ENCODE data around the gene TNFRSF6B. TPM values are rescaled to one million over a fixed set of nuclear protein-coding genes. Genes with fewer than 3 reads are reported as not detected.

The TNFRSF6B gene
- total RNA-seq, 1 donor from 2014 or later: 0.99 TPM

DNA sequence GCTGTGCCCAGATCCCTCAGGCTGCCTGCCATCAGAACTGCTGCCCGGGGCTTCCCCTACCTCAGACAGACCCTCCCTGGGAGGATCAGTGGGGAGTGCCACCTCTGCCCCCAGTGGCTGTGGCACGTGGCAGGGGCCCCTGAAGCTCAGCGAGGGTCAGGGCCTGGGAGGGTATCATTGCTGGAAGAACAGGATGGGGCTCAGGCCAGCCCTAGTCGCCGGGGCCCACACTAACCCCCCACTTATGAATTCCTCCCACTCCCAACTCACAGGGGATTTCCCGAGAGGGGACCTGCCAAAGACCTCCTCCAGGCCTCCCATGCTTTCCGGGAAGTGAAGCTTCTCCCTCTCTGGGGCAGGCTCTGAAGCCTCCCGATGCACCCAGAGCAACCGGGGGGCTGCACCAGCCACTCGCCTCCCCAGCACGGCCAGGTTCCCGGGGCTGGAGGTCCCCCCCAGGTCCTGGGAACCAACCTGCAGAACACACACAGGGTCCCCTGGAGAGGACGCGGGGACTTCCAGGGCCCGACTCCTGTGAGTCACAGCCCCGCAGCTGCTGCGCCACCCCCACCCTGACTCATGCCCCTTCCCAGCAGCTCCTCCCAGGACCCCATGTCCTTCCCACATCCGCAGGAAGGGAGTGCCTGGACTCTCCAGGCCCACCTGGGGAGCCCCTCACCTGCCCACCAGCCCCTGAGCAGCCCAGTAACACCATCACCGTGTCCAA lies 2.5 kb downstream of the TNFRSF6B start:
- H3K27me3 Mint-ChIP-seq (ENCODE audit: low read depth): no peaks in the 10 kb centered on the region
- no peaks in the 10 kb centered on the region for H3K9me3 Mint-ChIP-seq (ENCODE audit: low read depth)
- peaks cover 28% of the 10 kb centered on the region for H3K4me1 Mint-ChIP-seq (ENCODE audit: low read depth)
- no peaks in the 10 kb centered on the region for H3K36me3 Mint-ChIP-seq (ENCODE audit: low read depth)
- H3K27ac Mint-ChIP-seq (ENCODE audit: unreplicated experiment): peak overlapping the region; percentile 87
- peak; percentile 88 for DNase-seq (ENCODE audit: low spot score)
- H3K4me3 Mint-ChIP-seq (ENCODE audit: unreplicated experiment): no peak overlapping the region
- TF ChIP-seq CTCF (IDR thresholded peaks at IDR 0.05): no peak

DNA sequence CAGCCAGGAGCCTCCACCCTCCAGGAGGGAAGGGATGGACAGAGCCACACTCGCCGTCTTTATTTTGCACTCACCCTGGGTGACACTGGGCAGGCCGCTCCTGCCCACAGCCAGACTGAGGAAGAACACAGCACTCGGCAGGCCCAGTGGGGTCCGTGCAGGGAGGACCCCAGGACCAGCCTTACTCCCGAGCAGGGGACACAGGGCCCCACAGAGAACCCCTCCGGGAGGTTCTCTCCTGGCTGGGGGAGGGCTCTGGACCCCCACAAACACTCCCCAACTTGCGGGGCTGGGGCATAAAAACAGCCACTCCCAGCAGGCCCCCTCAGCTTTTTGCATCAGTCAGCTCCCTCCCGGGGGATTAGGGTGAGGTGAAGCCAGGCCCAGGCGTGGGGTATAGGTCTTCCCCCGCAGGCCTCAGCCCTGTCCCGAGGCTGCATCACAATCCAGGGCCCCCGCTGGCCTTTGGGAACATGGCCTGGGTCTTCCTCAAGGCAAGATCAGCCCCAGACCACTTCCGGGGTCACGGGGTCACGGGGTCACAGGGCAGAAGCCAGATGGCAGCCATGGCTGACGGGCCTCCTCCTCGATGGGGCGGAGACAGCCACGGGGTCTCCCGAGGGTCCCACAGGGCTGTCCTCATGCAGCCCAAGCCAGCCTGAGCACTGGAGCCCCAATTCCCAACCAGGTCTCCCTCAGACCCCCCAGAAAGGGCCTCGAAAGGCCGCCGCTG lies 3.2 kb downstream of the TNFRSF6B start:
- no peaks in the 10 kb centered on the region for H3K9me3 Mint-ChIP-seq (ENCODE audit: low read depth)
- no peaks in the 10 kb centered on the region for H3K36me3 Mint-ChIP-seq (ENCODE audit: low read depth)
- H3K4me3 Mint-ChIP-seq (ENCODE audit: unreplicated experiment): no peak overlapping the region
- peak; percentile 90 for DNase-seq (ENCODE audit: low spot score)
- H3K4me1 Mint-ChIP-seq (ENCODE audit: low read depth): peaks cover 28% of the 10 kb centered on the region
- no peak for TF ChIP-seq CTCF (IDR thresholded peaks at IDR 0.05)
- H3K27ac Mint-ChIP-seq (ENCODE audit: unreplicated experiment): peak overlapping the region; percentile 87
- no peaks in the 10 kb centered on the region for H3K27me3 Mint-ChIP-seq (ENCODE audit: low read depth)

- no peaks in the 10 kb centered on the region for H3K9me3 Mint-ChIP-seq (ENCODE audit: low read depth)
- no peak for TF ChIP-seq CTCF (IDR thresholded peaks at IDR 0.05)
- H3K4me1 Mint-ChIP-seq (ENCODE audit: low read depth): peaks cover 28% of the 10 kb centered on the region
- peak; percentile 91 for DNase-seq (ENCODE audit: low spot score)
- no peak overlapping the region for H3K4me3 Mint-ChIP-seq (ENCODE audit: unreplicated experiment)
- peak overlapping the region; percentile 22 for H3K27ac Mint-ChIP-seq (ENCODE audit: unreplicated experiment)
- H3K36me3 Mint-ChIP-seq (ENCODE audit: low read depth): peaks cover 3% of the 10 kb centered on the region
- H3K27me3 Mint-ChIP-seq (ENCODE audit: low read depth): no peaks in the 10 kb centered on the region
Observed at GRCh38 chr20:63700199-63701050, 4.0 kb downstream of the TNFRSF6B start.

DNA sequence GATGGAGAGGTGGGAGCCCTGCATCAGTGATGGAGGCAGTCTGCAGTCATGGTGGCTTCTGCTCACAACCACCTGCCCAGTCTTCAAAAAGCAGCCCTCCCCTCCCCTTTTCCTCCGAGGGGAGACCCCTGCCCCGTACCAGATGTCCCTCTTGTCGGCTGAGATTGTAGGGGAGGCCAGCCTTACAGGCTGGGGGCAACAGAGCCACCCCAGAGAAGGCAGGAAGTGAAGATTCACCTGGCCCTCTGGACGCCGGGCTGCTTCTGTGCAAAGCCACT lies 4.5 kb downstream of the TNFRSF6B start:
- Mint-ChIP-seq H3K27ac (ENCODE audit: unreplicated experiment) (no peak overlapping the region), H3K36me3 (ENCODE audit: low read depth) (peaks cover 5% of the 10 kb centered on the region), H3K4me3 (ENCODE audit: unreplicated experiment) (no peak overlapping the region), H3K4me1 (ENCODE audit: low read depth) (peaks cover 29% of the 10 kb centered on the region), H3K27me3 (ENCODE audit: low read depth) (no peaks in the 10 kb centered on the region), H3K9me3 (ENCODE audit: low read depth) (no peaks in the 10 kb centered on the region)
- DNase-seq (ENCODE audit: low spot score): peak; percentile 72
- TF ChIP-seq CTCF (IDR thresholded peaks at IDR 0.05): no peak

Data from chondrocyte (in vitro differentiated cells).